GM12874 (cell line): ENCODE measurements around the gene ONECUT1.

Source experiments
- TF ChIP-seq, protein P1 (sequence below): IDR thresholded peaks from 2 replicates; pipeline ENCODE4 v1.5.1; 2011; ENCODE audit warnings: low read depth, mild to moderate bottlenecking, control low read depth, low read length, moderate library complexity; ENCODE audit not compliant: insufficient read depth

The ONECUT1 gene

DNA sequence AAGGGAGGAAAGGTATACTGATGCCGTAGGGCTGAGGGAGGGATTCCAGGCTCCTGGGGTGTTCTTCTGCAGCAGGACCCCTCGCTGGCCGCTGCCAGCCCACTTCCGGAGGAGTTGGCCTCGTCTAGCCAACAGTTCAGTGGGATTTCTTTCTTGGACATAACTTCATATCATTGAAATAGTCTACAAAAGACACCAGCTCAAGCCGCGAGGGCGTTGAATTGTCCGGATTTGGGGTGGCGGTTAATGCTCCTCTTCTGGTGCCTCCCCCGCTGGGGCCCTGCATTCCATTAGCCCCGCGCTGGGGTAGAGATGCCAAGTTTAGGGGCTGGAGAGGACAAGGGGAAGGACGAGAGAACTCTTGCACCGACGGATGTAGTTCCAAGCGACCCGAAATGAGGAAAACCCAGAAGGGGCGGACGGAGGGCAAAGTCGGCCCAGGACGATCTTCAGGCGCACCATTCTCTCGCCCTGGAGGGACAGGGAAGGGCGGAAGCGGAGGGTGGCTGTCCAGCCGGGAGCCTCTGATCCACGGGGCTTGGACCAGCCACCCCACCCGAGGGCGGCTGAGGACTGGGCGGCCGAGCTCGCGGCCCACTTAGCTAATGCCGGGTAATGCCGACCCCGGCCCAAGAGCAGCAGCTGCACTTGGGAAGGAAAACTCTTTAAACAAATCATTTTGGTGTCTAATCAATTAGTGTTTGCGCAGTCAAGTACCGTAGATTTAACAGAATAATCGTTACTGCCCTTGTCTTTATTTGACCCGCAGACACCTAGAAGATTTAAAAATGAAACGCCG, 4.7 kb upstream of the ONECUT1 start:
- TF ChIP-seq, protein P1, sequence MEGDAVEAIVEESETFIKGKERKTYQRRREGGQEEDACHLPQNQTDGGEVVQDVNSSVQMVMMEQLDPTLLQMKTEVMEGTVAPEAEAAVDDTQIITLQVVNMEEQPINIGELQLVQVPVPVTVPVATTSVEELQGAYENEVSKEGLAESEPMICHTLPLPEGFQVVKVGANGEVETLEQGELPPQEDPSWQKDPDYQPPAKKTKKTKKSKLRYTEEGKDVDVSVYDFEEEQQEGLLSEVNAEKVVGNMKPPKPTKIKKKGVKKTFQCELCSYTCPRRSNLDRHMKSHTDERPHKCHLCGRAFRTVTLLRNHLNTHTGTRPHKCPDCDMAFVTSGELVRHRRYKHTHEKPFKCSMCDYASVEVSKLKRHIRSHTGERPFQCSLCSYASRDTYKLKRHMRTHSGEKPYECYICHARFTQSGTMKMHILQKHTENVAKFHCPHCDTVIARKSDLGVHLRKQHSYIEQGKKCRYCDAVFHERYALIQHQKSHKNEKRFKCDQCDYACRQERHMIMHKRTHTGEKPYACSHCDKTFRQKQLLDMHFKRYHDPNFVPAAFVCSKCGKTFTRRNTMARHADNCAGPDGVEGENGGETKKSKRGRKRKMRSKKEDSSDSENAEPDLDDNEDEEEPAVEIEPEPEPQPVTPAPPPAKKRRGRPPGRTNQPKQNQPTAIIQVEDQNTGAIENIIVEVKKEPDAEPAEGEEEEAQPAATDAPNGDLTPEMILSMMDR = no peak

DNA sequence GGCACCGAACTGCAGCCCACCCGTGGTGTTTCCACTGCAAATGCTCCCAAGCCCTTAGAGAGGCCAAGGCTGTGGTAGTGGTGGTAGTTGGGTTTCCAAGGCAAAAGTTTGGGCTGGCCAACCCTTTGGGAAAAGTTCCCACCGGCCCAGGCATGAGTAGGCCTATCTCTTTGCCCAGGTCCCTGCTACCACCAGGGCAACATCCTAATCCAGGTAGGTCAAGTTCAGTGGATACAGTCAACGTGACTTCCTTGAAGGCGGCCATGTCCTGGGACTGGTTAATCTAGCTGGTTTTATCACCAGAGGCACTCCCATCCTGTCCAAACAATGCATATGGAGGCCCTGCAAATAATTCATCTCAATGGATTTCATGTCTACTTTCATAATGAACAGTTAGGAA, 1.6 kb upstream of the ONECUT1 start:
- TF ChIP-seq, protein P1 = no peak

DNA sequence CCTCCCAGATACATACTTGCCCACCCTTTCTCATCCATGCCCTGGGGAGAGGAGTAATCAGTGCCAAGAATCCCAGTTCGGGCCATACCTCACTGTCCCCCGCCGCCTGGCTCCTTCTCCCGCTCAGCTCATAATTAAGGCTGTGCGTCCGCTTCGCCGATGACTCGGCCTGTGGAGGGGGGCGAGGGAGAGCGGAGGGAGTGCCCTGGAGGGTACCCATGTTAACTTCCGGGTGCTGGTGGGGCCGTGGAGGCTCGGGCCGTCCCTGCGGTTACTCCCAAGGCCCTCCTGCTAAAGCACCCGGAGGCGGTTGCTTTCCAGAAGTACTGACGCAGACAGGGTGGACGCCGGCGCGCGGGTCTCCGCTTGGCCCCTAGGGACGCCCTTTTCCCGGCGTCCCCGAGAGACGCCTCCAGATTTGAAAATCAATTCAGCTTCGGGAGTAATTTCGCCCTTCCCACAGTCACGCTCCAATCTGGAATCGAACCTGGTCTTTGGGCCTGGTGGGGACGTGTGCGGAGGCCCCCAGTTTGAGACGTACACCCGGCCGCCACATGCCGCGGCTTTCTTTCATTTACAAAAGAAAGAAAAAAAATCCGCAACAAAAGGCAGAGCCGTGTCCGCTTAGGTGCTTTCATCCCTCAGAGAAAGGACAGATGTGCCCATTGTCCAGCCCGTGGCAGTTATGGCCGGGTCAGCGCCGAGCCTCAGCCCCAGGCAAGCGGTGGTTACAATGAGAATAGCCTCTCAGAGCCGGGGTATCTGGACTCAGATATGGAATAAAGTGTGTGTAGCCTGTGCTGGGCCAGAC, 1.0 kb upstream of the ONECUT1 start:
- TF ChIP-seq, protein P1 = no peak

DNA sequence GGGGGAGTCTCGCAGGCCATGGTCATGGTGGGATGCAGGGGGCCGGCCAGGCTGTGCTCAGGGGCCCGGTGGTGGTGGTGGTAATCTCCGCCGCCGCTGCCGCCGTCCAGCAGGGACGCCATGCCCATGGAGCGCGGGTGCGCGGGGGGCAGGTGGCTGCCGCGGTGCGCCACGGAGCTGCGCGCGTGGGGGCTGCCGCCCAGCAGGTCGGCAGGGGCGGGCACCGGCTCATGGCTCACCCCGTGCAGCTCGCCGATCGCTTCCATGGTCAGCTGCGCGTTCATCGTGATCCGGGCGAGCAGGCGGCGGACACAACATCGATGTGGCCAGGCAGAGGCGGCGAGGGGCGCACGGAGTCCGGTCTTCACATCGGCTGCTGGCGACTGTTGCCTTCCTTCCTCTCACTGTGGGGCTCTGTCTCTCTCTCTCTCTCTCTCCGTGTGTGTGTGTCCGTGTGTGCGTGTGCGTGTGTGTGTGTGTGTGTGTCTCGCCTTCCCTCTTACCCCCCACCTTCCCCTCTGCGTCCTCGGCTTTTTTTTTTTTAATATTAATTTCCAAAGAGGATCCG, 451 bp downstream of the ONECUT1 start:
- TF ChIP-seq, protein P1 = no peak

DNA sequence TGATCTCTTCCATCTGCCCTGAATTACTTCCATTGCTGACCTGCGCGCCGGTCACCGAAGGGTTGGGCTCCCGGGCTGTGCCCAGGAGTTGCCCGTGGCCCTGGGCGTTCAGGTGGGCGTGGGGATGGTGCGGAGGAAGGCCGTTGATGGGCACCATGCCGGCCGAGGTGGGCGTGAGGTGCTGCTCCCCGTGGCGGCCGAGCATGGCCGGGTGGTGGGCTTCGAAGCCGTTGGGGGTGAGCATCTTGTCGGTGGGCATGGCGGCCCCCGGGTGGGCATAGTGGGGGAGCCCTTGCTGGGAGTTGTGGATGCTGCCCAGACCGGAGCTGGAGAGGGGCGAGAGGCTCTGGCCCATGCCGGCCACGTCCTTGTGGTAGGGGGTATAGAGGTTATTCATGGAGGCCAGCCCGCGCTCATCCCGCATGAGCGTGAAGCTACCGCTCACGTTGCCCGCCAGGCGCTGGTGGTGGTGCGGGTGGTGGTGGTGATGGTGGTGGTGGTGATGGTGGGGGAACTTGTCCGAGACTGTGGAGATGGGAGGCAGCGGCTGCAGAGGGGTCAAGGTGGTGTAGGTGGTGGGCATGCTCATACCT, 1.0 kb downstream of the ONECUT1 start:
- TF ChIP-seq, protein P1 = no peak

DNA sequence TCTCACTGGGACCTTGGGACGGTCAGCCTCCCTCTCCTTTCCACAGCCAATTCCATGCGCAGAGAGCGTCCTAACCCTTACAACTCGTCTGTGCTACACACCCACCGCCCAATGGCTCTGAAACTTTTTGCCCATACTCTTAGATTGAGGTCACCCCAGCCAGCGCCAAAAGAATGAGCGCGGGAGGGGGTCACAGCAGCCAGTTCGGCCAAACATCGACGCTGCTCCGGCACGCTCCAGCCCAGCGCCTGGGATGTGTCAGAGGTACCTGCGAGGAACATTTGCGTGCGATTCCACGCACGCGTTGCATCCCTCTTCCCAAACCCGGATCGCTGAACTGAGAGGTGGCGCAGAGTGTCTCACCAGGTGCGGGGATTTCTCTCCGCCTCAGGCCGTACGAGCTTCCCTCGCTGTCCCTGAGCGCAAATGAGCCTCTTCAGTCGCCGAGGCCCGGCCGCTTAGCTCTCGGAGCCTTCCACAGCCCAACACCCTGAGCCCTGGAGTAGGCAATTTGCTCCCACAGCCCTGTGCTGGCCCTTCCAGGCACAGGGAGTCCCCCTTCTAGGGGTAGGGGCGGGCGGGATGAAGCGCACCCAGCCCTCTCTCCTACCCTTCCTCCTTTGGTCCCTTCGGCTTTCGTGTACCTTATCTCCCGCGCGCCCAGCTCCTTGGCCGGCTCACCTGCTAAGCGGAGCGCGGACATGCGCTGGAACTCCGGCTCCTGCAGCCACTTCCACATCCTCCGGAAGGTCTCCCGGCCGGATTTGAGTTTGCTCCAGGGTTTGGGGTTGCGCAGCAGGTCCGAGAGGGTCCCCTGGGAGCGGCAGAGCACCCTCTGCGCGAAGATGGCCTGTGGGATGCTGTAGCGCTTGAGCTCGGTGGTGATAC, 1.8 kb downstream of the ONECUT1 start:
- TF ChIP-seq, protein P1 = no peak
